ENCODE measurements around the gene COL12A1.

Gene COL12A1

DNA sequence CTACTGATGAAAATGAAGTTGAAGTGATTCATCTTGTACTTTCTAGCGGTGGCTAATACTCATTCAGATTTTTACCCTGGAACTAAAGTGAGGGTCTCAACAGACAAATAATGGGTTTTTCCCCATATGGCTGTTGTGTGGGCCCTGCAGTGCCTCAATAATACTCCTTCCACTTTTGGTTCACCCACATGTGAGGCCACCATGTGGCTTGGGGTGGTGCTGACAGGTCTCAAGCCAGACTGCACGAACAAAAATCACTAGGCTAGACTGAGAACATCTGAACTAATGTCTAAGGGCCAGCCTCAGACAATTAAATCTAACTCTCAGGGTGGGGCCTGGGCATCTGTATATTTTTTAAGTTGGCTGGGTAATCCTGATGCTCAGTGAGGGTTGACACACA lies 7.9 kb upstream of the COL12A1 start:
- TF ChIP-seq, protein P1, sequence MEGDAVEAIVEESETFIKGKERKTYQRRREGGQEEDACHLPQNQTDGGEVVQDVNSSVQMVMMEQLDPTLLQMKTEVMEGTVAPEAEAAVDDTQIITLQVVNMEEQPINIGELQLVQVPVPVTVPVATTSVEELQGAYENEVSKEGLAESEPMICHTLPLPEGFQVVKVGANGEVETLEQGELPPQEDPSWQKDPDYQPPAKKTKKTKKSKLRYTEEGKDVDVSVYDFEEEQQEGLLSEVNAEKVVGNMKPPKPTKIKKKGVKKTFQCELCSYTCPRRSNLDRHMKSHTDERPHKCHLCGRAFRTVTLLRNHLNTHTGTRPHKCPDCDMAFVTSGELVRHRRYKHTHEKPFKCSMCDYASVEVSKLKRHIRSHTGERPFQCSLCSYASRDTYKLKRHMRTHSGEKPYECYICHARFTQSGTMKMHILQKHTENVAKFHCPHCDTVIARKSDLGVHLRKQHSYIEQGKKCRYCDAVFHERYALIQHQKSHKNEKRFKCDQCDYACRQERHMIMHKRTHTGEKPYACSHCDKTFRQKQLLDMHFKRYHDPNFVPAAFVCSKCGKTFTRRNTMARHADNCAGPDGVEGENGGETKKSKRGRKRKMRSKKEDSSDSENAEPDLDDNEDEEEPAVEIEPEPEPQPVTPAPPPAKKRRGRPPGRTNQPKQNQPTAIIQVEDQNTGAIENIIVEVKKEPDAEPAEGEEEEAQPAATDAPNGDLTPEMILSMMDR (IDR thresholded peaks at IDR 0.05; ENCODE audit: borderline replicate concordance, insufficient read depth, low read depth, low read length): peak; percentile 32; the same call in 1 of the 2 replicates
- no peak overlapping the region for H3K4me3 ChIP-seq (ENCODE audit: low read depth, low read length)

DNA sequence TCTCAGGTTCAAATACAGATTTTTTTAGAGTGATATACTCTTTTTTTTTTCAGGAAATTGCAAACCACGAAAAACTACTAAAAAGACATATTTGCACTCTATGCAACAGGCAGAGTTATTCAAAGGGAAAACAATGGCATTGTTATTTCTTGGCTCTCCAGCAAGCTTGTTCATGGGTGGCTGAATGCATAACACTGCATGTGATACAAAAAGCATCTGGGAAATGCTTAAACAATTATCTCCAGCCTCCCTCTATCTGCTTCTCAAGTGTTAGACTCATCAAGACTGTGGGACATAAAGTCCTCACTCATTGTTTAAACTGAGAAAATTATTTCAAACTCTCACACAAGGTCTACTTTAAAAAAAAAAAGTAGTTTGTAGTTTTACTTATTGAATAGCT lies 7.3 kb upstream of the COL12A1 start:
- no peak overlapping the region for H3K4me3 ChIP-seq (ENCODE audit: low read depth, low read length)
- TF ChIP-seq, protein P1 (IDR thresholded peaks at IDR 0.05; ENCODE audit: borderline replicate concordance, insufficient read depth, low read depth, low read length): no peak

DNA sequence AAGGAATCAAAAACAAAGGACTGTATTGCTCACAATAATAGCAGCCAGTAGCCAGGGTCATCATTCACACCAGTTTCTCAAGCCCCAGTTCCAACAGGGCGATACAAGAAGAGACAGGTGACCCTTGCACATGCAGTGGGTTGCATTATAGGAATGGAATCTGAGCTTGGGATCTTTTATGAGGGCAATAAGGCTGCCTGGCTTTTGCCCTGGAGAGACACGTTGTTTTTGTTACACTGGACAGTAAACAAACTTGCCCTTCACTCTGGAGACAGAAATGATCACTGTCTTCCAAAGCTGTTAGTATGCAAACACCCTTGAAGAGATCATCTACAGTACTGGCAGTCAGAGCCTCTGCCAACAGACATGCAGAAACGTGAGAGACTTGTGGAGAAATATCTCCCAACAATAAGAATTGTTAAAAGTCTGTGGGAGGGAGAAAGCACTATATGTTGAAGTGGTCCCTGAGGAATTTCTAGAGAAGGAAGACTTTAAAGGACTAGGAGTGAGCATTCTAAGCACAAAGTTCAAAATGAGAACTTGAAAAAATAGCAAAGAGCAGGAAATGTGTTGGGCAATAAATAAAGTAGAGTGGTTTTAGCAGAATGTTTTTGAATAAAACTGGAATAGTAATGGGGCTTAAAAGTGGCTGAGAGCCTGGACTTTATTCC lies 6.2 kb upstream of the COL12A1 start:
- TF ChIP-seq, protein P1 (IDR thresholded peaks at IDR 0.05; ENCODE audit: borderline replicate concordance, insufficient read depth, low read depth, low read length): no peak
- no peak overlapping the region for H3K4me3 ChIP-seq (ENCODE audit: low read depth, low read length)

DNA sequence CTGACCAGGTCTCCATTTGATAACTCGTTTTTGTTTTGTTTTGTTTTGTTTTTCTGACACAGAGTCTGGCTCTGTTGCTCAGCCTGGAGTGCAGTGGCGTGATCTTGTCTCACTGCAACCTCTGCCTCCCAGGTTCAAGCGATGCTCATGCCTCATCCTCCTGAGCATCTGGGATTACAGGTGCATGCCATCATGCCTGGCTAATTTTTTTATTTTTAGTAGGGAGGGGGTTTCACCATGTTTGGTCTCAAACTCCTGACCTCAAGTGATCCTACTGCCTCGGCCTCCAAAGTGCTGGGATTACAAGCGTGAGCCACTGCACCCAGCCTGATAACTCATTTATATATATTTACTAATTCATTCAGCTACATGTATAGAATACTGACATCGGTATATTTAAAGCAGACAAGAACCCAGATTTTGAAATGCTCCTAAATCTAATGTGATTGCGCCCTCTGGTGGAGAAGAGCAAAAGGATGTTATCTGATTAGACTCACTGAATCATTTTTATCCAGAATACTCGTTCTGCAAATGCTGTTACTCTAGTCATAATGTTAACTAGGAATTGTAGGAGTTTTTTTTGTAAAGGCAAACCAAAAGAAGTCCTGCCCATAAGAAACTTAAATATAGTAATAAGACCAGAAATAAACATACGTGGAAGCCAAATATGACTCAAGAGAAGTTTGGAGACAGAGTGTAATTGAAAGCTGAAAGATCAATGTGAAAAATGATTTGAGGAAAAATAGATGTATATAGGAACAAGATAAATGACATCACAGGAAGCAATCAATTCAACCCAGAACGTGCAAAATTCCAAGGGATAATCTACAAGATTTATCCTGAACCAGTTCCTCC lies 5.3 kb upstream of the COL12A1 start:
- no peak overlapping the region for H3K4me3 ChIP-seq (ENCODE audit: low read depth, low read length)

GRCh38 chr6:75209184-75209723 lies 3.4 kb upstream of the COL12A1 start:
- TF ChIP-seq, protein P1 (IDR thresholded peaks at IDR 0.05; ENCODE audit: borderline replicate concordance, insufficient read depth, low read depth, low read length): no peak
- H3K4me3 ChIP-seq (ENCODE audit: low read depth, low read length): no peak overlapping the region

More for the DNA sequence above, 5.3 kb upstream of the COL12A1 start:
- TF ChIP-seq, protein P1 (IDR thresholded peaks at IDR 0.05; ENCODE audit: borderline replicate concordance, insufficient read depth, low read depth, low read length): peak; percentile 57; the same call in 1 of the 2 replicates

DNA sequence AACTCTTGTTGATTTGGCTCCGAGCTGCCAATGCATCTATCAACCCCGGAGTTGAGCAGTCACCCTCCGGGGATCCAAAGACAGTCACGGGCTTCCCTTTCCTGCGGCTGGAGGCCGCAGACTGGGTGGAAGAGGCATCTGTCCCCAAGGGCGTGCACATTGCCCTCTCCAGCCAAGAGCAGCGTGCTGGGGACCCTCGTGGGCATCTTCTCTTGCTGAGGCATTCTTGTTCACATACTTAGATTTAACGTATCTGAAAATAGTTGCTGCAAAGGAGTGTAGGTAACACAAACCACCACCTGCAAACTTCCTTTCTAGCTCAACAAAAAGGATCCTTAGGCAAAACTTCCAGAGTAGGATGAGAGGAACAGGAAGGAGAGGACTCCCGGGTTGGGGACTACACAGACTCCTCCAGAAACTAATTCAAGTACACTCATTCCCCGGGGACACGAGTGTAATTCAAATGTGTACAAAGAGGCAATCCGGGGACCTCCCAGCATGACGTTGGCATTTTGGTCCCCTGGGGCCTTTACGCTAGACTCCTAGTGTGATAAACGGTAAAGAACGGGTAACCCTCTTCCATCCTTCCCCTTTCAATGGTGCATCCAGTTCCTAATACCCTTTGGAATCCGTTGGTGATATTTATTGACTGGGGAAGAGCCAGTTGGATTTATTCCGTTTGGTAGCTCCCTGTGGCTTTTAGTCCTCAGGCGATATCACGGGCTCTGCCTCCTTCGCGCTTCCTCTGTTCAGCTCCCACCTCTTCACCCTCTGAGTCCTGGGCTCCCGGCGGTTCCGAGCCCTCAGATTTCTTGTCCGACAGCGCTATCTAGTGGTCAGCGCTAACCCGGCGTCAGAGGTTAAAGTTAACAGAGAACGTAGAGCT lies 2.7 kb upstream of the COL12A1 start:
- TF ChIP-seq, protein P1 (IDR thresholded peaks at IDR 0.05; ENCODE audit: borderline replicate concordance, insufficient read depth, low read depth, low read length): peak; percentile 74
- H3K4me3 ChIP-seq (ENCODE audit: low read depth, low read length): no peak overlapping the region
